ENCODE results near the gene TMEM30B. TPM values are rescaled to one million over a fixed set of nuclear protein-coding genes. Genes with fewer than 3 reads are reported as not detected.

Gene TMEM30B
- total RNA-seq, 1 experiment from 2014 or later = under 0.01 TPM

DNA sequence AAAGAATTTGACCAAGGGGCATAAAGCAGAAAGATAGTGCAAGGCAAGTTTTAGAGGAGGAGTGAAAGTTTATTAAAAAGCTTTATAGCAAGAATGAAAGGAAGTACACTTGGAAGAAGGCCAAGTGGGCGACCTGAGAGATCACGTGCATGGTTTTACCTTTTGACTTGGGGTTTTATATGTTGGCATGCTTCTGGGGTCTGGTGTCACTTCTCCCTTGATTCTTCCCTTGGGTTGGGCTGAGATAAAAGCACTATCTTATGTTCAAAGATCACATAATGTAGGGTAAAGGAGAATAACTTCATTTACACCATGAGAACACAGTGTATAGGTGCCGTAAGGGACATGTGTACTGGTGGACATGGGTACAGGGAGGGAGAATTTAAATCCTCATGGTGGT lies 17.7 kb upstream of the TMEM30B start:
- no peak for DNase-seq (ENCODE audit: low read depth)

GRCh38 chr14:61297581-61297980 lies 16.4 kb upstream of the TMEM30B start:
- no peak for DNase-seq (ENCODE audit: low read depth)

DNA sequence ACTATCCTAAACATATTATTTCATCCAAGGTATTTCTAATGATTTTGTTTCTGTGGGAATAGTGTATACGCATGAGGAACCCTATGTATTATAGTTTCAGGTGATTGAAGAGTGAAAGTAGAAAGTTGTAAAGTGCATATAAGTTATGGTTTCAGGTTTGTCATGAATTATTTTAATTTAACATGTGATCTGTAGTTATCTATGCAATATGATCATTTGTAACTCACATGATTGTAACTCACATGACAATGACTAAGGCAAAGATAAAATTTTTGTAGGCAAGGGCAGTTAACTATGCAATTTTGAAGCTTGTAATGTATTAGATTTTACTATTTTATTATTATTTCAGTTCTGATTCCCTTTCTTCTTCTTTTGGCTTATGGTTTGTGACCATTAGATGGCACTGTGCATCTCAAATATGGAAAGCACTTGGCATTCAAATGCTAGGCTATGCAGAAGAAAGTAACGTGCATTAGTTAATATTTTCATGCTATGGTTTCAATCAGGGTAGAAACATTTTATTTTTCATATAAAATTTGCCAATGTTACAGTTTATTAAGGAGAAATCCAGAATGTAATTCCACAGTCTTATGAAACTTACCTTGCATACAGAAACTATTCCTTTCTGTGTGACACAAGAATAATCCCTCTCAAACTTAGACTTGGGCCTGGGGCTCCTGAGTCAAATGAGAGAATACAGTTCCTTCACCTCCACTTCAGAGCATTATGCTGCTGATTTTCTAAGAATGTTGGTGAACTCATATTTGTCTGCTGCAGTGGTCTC lies 15.8 kb upstream of the TMEM30B start:
- DNase-seq (ENCODE audit: low read depth) = peak; percentile 49

GRCh38 chr14:61296151-61296550 lies 15.0 kb upstream of the TMEM30B start:
- DNase-seq (ENCODE audit: low read depth) = no peak

DNA sequence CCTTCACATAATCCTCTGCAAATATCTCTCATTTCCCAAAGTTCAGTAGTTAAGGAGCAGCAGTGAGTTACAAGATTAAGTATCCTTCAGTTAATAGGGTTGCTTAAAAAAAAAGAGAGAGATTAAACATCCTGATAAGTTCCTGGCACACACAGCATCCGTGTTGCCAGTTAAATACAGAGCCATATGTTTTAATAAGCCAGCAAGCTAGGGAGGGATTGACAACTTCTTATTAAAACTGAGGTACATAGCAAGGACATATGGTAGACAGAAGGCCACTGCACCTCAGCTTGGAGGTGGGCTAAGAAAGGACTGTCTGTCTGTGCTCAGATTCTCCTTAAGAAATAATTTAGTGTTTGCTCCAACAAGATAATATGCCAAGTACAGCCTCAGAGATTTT lies 9.6 kb upstream of the TMEM30B start:
- DNase-seq (ENCODE audit: low read depth) = no peak

- DNase-seq (ENCODE audit: low read depth) = no peak
Observed at GRCh38 chr14:61288720-61289119, 7.6 kb upstream of the TMEM30B start.

DNA sequence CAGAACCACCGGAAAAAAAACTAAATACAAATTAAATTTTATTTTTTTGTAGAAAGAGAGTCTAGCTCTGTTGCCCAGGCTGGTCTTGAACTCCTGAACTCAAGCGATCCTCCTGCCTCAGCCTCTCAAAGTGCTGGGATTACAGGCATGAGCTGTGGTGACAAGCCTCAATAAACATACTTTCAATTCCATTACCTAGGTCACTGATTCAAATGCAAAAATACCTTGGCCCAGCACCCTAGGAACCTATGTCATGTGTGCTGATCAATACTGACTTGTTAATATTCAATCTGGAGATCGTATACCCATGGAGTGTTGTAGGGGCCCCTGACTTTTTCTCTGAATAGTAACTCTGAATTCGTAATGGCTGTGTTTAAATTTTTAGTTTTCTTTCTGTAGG lies 7.1 kb upstream of the TMEM30B start:
- no peak for DNase-seq (ENCODE audit: low read depth)

GRCh38 chr14:61287196-61287595 lies 6.1 kb upstream of the TMEM30B start:
- no peak for DNase-seq (ENCODE audit: low read depth)

- DNase-seq (ENCODE audit: low read depth) = no peak
Observed at GRCh38 chr14:61285364-61285763, 4.2 kb upstream of the TMEM30B start.

DNA sequence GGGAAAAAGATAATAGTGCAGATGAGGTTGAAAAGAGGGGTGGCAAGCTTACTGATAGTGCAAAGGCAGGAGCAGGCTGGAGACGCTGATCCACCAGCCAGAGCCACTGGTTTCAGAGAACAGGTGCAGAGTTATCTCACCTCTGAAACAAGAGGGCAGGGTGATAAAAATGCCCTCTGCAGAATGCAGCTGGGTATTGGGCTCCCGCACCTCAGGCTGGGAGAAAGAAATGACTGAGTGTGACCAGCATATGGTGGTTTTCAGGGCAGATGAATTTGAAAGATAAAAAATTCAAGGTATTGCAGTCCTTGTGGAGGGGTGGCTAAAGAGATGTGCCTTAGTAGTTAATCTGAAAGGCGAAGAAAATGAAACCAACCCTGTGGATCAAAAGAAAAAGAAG lies 2.9 kb upstream of the TMEM30B start:
- no peak for DNase-seq (ENCODE audit: low read depth)

DNA sequence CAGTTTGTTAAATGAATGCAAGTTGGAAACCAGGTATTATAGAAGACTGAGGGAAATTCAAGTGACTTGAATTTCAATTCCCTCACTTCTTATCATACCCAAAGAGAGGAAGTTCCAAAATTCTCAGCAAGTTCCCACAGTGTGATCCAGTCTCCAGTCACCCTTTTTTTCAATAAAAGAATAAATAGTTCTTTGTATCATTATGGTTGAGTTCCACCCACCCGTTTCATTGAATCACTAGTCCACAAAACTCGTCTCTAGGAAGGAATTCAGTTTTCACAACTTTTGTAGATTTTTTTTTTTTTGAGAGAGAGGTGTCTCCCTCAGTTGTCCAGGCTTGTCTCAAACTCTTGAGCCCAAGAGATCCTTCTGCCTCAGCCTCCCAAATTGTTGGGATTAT lies 1.6 kb upstream of the TMEM30B start:
- DNase-seq (ENCODE audit: low read depth) = no peak

- peak; percentile 19 for DNase-seq (ENCODE audit: low read depth)
Observed at GRCh38 chr14:61281948-61282275, 774 bp upstream of the TMEM30B start.

DNA sequence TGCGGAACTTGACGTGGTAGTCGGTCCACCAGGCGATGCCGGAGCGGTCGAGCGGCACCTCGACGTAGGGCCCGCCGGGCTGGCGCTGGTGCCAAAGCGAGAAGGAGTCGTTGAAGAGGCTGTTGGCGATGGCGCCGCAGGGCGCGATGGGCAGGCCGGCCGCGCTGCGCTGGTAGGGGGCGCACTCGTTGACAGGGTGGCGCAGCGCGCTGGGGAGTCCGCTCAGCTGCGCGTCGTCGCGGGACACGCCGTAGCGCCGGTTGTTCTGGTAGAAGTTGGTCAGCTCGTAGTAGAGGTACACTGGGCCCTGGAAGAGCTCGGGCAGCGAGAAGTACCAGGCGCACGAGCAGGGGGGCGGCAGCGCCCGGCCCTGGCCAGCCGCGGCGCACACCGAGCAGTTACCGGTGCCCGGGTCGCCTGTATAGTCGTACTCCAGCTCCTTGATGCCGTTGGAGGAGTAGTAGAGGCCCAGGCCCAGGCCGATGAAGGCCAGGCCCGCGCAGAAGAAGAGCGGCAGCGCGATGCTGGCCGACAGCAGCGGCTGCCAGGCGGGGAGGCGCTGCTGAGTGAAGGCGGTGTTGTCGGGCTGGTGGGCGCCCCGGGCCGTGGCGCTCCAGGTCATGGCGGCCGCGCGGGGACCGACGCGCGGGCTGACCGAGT lies 482 bp downstream of the TMEM30B start:
- peak; percentile 29 for DNase-seq (ENCODE audit: low read depth)

GRCh38 chr14:61280092-61280525 lies 1.0 kb downstream of the TMEM30B start:
- no peak for DNase-seq (ENCODE audit: low read depth)

GRCh38 chr14:61279082-61279481 lies 2.1 kb downstream of the TMEM30B start:
- DNase-seq (ENCODE audit: low read depth) = no peak

GRCh38 chr14:61277784-61278183 lies 3.4 kb downstream of the TMEM30B start:
- no peak for DNase-seq (ENCODE audit: low read depth)

DNA sequence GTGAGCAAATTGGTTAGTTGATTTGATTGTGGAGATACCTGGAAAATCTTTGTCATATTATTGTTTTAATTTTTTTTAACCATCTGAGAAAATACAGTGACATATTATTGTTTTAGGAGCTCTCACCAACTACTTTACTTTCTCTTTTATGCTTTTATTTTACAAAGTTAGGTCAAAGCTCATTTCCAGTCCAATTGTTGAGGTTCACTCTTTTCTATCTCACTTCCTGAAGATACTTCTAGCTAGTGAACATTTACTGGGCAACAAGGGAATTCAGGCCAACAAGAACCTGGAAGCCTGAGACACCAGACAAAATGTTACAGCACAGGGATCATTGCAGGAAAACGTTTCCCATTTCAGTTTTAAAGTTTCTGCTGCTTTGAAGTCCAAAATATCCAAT lies 3.9 kb downstream of the TMEM30B start:
- DNase-seq (ENCODE audit: low read depth) = no peak

- no peak for DNase-seq (ENCODE audit: low read depth)
Observed at GRCh38 chr14:61271552-61271951, 9.6 kb downstream of the TMEM30B start.

- DNase-seq (ENCODE audit: low read depth) = no peak
Observed at GRCh38 chr14:61270714-61271113, 10.4 kb downstream of the TMEM30B start.

DNA sequence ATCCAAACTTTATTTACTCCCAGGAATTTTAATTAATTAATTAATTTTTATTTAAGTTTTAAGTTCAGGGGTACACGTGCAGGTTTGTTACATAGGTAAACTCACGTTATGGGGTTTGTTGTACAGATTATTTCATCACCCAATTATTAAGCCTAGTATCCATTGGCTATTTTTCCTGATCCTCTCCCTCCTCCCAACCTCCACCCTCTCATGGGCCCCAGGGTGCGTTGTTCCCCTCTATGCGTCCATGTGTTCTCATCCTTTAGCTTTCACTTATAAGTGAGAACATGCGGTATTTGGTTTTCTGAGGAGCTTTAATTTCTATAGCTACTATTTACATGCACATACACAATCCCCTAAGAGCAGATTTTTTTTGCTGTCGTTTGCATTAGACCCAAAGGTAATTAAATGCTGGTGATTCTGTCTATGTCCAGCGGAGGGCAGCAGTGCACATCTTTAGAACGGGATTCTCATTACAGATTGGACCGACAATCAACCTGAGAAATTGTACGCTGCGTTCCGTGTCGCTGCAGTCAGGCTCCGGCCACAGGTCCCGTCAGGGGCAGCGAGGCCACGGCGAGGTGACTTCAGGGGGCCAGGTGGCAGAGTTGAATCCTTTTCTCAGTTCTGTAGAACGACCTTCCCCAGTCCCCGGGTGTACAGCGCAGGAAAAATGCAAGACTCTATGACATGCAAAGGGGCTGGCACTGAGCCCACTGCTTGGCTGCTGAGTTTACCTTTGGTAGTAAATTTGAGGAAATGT lies 11.6 kb downstream of the TMEM30B start:
- peak; percentile 69 for DNase-seq (ENCODE audit: low read depth)

GRCh38 chr14:61268812-61269211 lies 12.3 kb downstream of the TMEM30B start:
- no peak for DNase-seq (ENCODE audit: low read depth)

DNA sequence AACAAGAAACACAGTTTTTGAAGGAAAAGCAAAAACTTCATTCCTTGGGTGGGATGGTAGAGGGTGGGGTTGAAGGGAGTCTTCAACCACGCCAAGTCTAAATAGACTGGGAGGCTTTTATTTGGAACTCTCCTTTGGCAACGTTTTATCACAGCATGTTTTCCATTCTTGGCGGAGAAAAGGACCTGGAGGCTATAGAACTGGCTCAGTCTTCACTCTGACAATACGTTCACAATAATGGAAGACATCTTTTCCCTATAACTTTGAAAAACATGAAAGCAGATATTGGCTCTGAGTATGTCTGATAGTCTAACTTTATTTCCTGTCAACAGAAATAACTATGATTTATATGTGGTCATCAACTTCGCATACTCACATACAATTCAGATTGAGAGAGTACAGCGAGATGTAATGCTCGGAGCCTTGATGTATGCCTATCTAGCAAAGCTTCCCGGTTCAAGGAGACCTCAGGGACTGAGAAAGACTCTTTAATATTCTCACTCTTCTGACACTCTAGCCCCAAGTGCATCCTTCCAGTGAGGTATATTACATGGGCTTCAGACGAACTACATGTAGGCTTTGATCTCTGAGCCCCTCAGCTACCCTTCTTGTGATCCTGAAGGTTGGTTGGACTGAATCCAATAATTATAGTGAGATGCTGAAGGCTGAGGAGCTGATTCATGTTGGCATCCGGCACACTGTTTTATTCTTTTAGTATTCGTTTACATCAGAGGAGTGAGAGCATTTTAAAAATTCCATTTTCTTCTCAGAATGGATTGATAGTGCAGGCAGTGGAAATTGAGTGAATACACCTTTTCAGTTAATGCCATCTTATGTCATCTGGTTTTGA lies 14.0 kb downstream of the TMEM30B start:
- no peak for DNase-seq (ENCODE audit: low read depth)
